RWPE2 (cell line): ENCODE measurements around the gene MAPK11.

ENCODE experiments used
- ATAC-seq: fragments of 200-7000 bp; cut with Tn5 transposase; 3 replicates; pipeline ENCODE4 v1.9.1; 2021; ENCODE audit warnings: low read depth
- DNase-seq: peaks from one replicate; pipeline ENCODE4 v3.0.0-alpha.2; 2020; ENCODE audit warnings: low spot score
- H3K27ac ChIP-seq: fragments of 450-650 bp; 2 replicates; pipeline ENCODE4 v1.5.1; 2017; ENCODE audit warnings: mild to moderate bottlenecking; ENCODE audit not compliant: poor library complexity, severe bottlenecking
- H3K27me3 ChIP-seq: fragments of 250-450 bp; sonication (Bioruptor Pico); 2 replicates; pipeline ENCODE4 v1.5.1; 2021; ENCODE audit warnings: mild to moderate bottlenecking, moderate library complexity; ENCODE audit not compliant: insufficient read depth, poor library complexity, severe bottlenecking
- H3K36me3 ChIP-seq: fragments of 250-450 bp; sonication (Bioruptor Pico); 2 replicates; pipeline ENCODE4 v1.5.1; 2020; ENCODE audit warnings: low read depth, mild to moderate bottlenecking, moderate library complexity
- H3K4me1 ChIP-seq: fragments of 250-450 bp; sonication (Bioruptor Pico); 2 replicates; pipeline ENCODE4 v1.5.1; 2021; ENCODE audit warnings: mild to moderate bottlenecking, moderate library complexity; ENCODE audit not compliant: insufficient read depth, poor library complexity, severe bottlenecking
- H3K4me3 ChIP-seq: fragments of 250-450 bp; sonication (Bioruptor Pico); 2 replicates; pipeline ENCODE4 v1.5.1; 2021; ENCODE audit warnings: mild to moderate bottlenecking, moderate library complexity; ENCODE audit not compliant: severe bottlenecking
- H3K9me3 ChIP-seq: fragments of 250-450 bp; sonication (Bioruptor Pico); 2 replicates; pipeline ENCODE4 v1.5.1; 2021; ENCODE audit warnings: mild to moderate bottlenecking, moderate library complexity; ENCODE audit not compliant: severe bottlenecking
- TF ChIP-seq, protein P1 (sequence below): fragments of 450-650 bp; IDR thresholded peaks from one replicate; pipeline ENCODE4 v1.5.1; 2017; ENCODE audit warnings: mild to moderate bottlenecking, moderate library complexity; ENCODE audit not compliant: poor library complexity, severe bottlenecking

Gene MAPK11

DNA sequence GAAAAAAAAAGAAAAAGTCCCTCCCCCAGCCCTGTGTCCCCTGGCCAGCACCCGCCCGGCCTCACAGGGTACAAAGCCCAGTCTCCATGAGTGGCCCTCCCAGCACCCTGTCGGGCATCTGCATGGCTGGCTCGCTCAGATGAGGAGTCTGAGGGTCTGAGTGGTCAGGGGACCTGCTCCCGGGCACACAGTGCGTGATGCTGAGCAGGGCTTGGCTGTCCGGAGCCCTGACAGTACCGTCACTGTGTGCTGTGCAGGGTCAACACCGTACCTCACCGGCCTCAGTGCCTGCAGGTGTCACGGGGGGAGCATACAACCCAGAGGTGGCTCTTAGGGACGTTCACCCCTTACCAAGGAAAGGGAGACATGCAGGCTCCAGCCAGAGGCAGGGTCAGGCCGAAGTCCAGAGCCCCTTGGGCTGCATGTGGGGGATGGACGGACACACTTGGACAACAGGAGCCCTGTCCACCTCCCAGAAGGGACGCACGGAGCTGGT is 40.8 kb upstream of the MAPK11 start:
- Histone ChIP-seq H3K4me1 (peaks cover 10% of the 10 kb centered on the region), H3K27me3 (no peaks in the 10 kb centered on the region), H3K36me3 (no peaks in the 10 kb centered on the region), H3K9me3 (no peaks in the 10 kb centered on the region), H3K4me3 (no peak overlapping the region), H3K27ac (no peak overlapping the region)
- DNase-seq = no peak
- TF ChIP-seq, protein P1, sequence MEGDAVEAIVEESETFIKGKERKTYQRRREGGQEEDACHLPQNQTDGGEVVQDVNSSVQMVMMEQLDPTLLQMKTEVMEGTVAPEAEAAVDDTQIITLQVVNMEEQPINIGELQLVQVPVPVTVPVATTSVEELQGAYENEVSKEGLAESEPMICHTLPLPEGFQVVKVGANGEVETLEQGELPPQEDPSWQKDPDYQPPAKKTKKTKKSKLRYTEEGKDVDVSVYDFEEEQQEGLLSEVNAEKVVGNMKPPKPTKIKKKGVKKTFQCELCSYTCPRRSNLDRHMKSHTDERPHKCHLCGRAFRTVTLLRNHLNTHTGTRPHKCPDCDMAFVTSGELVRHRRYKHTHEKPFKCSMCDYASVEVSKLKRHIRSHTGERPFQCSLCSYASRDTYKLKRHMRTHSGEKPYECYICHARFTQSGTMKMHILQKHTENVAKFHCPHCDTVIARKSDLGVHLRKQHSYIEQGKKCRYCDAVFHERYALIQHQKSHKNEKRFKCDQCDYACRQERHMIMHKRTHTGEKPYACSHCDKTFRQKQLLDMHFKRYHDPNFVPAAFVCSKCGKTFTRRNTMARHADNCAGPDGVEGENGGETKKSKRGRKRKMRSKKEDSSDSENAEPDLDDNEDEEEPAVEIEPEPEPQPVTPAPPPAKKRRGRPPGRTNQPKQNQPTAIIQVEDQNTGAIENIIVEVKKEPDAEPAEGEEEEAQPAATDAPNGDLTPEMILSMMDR = no peak
- ATAC-seq = no peak

DNA sequence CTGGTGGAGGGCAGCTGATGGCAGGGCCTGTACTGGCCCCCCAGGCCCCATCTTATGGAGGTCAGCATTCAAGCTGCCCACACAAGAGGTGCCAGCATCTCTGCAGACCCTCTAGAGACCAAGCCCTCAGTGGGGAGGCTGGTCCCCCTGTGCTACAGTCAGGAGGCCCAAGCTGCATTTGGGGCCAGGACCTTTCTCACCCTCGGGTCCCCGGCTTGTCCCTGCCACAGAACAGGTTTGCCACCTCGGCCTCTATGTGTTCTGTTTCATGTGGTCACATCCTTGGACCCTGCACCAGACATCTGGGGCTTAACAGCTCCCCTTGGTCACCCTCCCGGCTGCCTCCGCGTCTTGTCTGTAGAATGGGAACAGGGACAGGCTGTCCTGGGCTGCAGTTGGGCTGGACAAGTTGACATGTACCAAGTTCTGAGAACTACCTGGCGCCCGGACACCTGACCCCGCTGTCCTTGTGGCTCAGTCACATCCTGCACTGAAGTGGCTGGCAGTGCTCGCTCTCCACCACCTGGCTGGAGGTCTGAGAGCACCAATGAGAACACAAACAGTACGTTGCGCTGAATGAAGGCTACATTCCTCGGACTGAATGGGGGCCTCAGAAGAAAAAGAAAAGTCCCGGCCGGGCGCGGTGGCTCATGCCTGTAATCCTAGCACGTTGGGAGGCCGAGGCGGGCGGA is 40.0 kb upstream of the MAPK11 start:
- TF ChIP-seq, protein P1 = no peak
- DNase-seq = no peak
- Histone ChIP-seq H3K36me3 (no peaks in the 10 kb centered on the region), H3K4me1 (peaks cover 14% of the 10 kb centered on the region), H3K9me3 (no peaks in the 10 kb centered on the region), H3K4me3 (no peak overlapping the region), H3K27ac (no peak overlapping the region), H3K27me3 (no peaks in the 10 kb centered on the region)
- ATAC-seq = no peak

DNA sequence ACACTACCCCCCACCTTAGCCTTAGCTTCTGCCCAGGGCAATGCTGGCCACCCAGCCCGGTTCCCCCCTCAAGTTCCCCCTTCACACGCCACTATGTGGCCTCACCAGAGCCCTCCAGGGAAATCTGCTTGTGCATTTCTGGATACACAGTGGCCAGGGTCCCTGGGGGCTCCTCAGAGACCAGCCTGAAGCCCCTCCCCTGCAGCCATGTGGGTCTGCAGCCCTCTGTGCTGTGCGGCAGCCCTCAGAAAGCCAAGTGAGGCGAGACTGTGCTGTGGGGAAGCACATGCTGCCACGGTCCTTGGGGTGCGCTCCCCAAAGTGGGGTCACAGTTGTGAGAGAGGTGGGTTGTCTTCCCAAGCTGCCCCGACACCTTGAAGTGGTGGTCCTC is 39.4 kb upstream of the MAPK11 start:
- peak overlapping the region; percentile 99 for H3K27ac ChIP-seq

DNA sequence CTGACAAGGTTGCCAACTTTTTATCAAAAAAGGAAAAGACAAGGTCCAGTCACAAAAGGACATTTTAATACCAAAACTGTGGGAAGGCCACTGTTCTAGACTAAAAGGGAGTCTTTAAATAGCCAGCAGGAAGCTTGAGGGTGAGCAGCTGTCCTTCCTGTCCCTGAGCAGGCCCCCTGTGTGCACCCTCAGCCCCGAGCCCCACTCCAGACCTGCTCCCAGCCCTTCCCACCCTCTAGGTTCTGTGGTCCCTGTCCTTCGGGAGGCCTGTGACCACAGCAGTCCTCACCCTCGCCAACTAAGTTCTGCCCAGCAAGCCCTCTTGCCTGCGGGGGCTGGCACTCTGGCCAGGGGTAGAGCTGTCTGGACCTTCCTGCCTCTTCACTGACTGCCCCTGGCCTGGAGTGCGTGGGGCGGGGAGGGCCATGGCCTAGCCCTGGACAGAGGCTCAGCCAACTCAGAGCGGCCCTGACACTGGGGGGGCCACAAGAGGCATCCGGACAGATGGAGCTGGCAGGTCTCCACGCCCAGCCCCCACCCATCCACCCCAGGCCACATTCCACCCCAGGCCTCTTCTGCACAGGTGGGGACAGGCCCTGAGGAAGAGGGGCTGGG is 38.9 kb upstream of the MAPK11 start:
- no peak for DNase-seq
- Histone ChIP-seq H3K36me3 (no peaks in the 10 kb centered on the region), H3K4me1 (peaks cover 17% of the 10 kb centered on the region), H3K27me3 (no peaks in the 10 kb centered on the region), H3K4me3 (no peak overlapping the region), H3K27ac (peak overlapping the region; percentile 99), H3K9me3 (no peaks in the 10 kb centered on the region)
- ATAC-seq = no peak
- TF ChIP-seq, protein P1 = no peak

More for the DNA sequence above, 39.4 kb upstream of the MAPK11 start:
- TF ChIP-seq, protein P1 = no peak
- Histone ChIP-seq H3K36me3 (no peaks in the 10 kb centered on the region), H3K4me3 (no peak overlapping the region), H3K27me3 (no peaks in the 10 kb centered on the region), H3K9me3 (no peaks in the 10 kb centered on the region), H3K4me1 (peaks cover 19% of the 10 kb centered on the region)
- no peak for DNase-seq
- no peak for ATAC-seq

DNA sequence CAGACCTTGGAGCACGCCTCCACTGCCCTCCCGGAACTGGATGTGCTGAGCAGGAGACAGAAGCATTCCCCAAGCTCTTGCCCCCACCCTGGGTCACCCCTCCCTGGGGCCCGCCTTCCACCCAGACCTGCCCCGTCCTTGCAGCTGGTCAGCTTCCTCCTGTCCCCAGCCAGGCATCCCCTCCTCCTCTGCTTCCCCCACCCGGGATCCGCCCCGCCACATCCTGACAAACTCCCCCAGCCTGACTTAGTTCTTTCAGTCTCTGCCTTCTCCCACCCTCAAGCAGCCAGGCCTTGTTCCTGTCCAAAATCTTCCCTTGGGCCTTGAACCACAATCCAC is 38.4 kb upstream of the MAPK11 start:
- Histone ChIP-seq H3K9me3 (no peaks in the 10 kb centered on the region), H3K27me3 (no peaks in the 10 kb centered on the region), H3K4me3 (no peak overlapping the region), H3K36me3 (peaks cover under 1% of the 10 kb centered on the region), H3K4me1 (peaks cover 19% of the 10 kb centered on the region), H3K27ac (peak overlapping the region; percentile 99)
- TF ChIP-seq, protein P1 = no peak
- no peak for DNase-seq
- ATAC-seq = no peak
